ENCODE results near the gene BMP4. TPM values are rescaled to one million over a fixed set of nuclear protein-coding genes. Genes with fewer than 3 reads are reported as not detected.
A peak's percentile ranks its signal among the peaks of the same experiment; 100 is the strongest.
"Not testable (repeated sequence)": the region's sequence is repeated elsewhere in the genome, so short reads cannot be mapped to it uniquely, and the experiment has no call there.

BMP4 gene
- total and polyA plus RNA-seq, 5 donors: 6.4 to 10.8 (median 8.0) TPM

DNA sequence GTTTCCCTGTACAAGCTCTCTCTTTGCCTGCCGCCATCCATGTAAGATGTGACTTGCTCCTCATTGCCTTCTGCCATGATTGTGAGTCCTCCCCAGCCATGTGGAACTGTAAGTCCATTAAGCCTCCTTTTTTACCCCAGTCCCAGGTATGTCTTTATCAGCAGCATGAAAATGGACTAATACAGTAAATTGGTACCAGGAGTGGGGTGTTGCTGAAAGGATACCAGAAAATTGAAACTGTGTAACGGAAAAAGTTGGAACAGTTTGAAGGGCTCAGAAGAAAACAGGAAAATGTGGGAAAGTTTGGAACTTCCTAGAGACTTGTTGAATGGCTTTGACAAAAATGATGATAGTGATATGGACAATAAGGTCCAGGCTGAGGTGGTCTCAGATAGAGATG, 28.3 kb upstream of the BMP4 start:
- H3K27ac ChIP-seq (ENCODE audit: low read length); intact Hi-C loops (cut with DNase I); H3K4me3 ChIP-seq (ENCODE audit: low read length); ATAC-seq; H3K9me3 ChIP-seq (ENCODE audit: control insufficient read depth, low read length); H3K4me1 ChIP-seq (ENCODE audit: control insufficient read depth, insufficient read depth, low read length); H3K27me3 ChIP-seq (ENCODE audit: control insufficient read depth, insufficient read depth); DNase-seq: not testable (repeated sequence)
- 98% methylated on average over 2 of the region's 2 CpGs for WGBS

GRCh38 chr14:53983112-53983511, 26.5 kb upstream of the BMP4 start:
- DNase-seq (no peak), ATAC-seq (no peak)
- H3K9me3 ChIP-seq (ENCODE audit: control insufficient read depth, low read length): peaks cover 4% of the 10 kb centered on the region
- no peak overlapping the region for H3K27ac ChIP-seq (ENCODE audit: low read length)
- no peaks in the 10 kb centered on the region for H3K27me3 ChIP-seq (ENCODE audit: control insufficient read depth, insufficient read depth)
- H3K4me1 ChIP-seq (ENCODE audit: control insufficient read depth, insufficient read depth, low read length): peaks cover 3% of the 10 kb centered on the region
- no peak overlapping the region for H3K4me3 ChIP-seq (ENCODE audit: low read length)
- intact Hi-C loops (cut with DNase I): no loop called here

DNA sequence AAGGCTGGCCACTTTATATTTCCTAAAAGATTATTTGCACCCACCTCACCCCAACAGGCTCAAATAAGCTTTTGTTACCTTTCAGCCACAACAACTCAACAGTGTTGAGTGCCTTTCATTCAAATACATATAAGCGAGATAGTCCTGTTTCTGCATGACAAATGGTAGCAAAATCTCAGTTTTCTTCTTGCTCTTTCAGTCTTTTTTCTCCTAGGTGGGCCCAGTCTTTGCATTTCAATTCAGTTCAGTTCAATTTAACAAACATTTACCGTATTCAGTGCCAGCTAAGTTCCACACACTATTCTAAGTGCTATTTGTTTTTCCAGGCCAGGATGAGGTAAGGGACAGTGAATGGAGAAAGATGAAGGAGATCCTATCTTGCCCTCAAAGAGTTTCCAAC, 25.9 kb upstream of the BMP4 start:
- intact Hi-C loops (cut with DNase I): no loop called here
- 79% methylated on average over 2 of the region's 2 CpGs for WGBS

DNA sequence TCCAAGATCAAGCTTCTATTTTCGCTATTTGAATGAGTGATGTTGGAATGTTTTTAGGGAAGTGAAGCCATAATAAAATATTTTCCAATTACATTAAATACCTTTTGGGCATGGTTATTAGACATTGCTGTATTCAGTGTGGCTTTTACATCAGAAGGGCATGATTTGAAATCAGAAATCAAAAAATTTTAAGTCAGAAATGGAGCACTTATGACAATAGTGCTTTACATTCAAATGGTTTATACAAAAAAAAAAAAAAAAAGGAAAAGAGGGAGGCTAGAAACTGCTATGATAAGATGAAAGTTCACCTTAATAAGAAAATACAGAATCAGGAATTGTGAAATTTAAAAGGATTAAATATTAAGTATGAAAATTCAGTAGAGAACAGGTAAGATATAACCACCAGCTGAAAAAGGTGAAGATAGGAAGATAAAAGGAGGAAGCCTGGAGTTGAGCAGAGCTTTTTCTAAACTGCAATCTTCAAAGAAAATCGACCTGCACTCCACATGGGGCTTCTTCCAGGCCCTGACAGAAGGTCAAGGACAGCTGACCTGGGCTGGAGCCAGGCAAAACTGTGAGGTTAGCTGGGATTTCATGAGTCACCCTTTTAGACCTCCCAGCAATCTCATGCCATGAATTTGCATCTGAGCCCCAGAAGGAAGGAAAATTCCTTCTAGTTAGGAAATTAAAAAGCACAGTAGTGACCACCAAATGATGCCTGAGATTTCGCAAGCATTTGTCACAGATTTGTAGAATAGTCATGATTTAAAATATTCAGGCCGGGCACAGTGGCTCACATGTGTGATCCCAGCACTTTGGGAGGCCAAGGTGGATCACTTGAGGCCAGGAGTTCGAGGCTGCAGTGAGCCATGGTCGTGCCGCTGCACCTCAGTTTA, 23.4 kb upstream of the BMP4 start:
- no peak overlapping the region for H3K27ac ChIP-seq (ENCODE audit: low read length)
- peak; percentile 38 to 43 for ATAC-seq
- intact Hi-C loops (cut with DNase I): no loop called here
- H3K27me3 ChIP-seq (ENCODE audit: control insufficient read depth, insufficient read depth): no peaks in the 10 kb centered on the region
- H3K4me3 ChIP-seq (ENCODE audit: low read length): no peak overlapping the region
- peaks cover 1% of the 10 kb centered on the region for H3K9me3 ChIP-seq (ENCODE audit: control insufficient read depth, low read length)
- DNase-seq: peak in 2 of 3 donors; percentile 46 to 76
- peaks cover 3% of the 10 kb centered on the region for H3K4me1 ChIP-seq (ENCODE audit: control insufficient read depth, insufficient read depth, low read length)
- 81% methylated on average over 7 of the region's 7 CpGs for WGBS

More for the DNA sequence above, 25.9 kb upstream of the BMP4 start:
- DNase-seq: no peak
- ATAC-seq: no peak
- Histone ChIP-seq H3K4me3 (ENCODE audit: low read length) (no peak overlapping the region), H3K4me1 (ENCODE audit: control insufficient read depth, insufficient read depth, low read length) (peaks cover 3% of the 10 kb centered on the region), H3K27me3 (ENCODE audit: control insufficient read depth, insufficient read depth) (no peaks in the 10 kb centered on the region), H3K9me3 (ENCODE audit: control insufficient read depth, low read length) (peaks cover 4% of the 10 kb centered on the region), H3K27ac (ENCODE audit: low read length) (no peak overlapping the region)

DNA sequence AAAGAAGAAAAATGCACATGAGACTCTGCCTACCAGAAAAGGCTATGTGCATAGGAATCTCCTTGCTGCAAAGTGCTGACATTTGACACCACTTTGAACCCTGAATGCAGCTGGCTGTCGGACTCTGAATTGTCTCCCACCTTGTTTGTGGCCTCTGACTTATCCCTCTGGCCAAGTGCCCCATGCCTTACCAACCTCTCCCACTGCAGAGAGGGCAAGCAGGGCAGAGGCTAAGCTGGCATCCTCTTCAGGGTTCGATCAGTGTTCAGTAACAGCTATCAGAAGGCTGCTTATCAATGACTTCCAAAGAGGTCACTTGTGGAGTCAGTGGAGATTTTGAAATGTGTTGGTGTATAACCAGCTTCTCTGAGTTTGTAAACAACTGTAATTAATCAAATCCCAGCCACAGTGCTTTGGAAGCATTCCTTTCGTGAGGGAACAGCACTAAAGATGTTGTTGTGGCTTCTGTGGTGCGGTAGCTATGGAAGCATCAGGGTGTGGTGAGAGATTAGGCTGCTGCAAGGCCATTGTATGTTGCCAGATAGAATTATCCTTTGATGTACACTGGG, 22.6 kb upstream of the BMP4 start:
- DNase-seq: peak in 1 of 3 donors; percentile 42
- peak; percentile 87 to 90 for ATAC-seq
- intact Hi-C loops (cut with DNase I): no loop called here
- 37% methylated on average over 4 of the region's 4 CpGs for WGBS
- Histone ChIP-seq H3K27me3 (ENCODE audit: control insufficient read depth, insufficient read depth) (no peaks in the 10 kb centered on the region), H3K4me3 (ENCODE audit: low read length) (no peak overlapping the region), H3K9me3 (ENCODE audit: control insufficient read depth, low read length) (no peaks in the 10 kb centered on the region), H3K4me1 (ENCODE audit: control insufficient read depth, insufficient read depth, low read length) (peaks cover 3% of the 10 kb centered on the region), H3K27ac (ENCODE audit: low read length) (peak overlapping the region; percentile 56)

DNA sequence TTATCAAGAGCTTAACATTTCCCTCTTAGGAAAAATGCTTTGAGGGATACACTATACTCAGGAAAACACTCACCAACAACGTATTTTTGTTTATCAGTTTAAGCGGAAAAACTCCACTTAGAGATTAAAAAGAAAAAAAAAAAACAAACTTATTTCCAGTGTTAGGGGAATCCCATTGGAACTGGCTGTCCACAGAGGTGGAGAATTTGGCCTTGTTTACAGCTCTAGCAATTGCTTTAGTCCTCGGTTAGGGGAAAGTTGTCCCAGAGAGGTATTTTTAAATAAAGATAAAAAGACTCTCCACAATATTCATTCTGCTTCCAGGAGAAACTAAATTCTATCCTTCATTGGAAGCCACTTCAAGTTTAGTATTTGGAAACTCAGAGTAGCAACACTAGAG, 21.6 kb upstream of the BMP4 start:
- Histone ChIP-seq H3K27me3 (ENCODE audit: control insufficient read depth, insufficient read depth) (no peaks in the 10 kb centered on the region), H3K9me3 (ENCODE audit: control insufficient read depth, low read length) (no peaks in the 10 kb centered on the region), H3K4me3 (ENCODE audit: low read length) (no peak overlapping the region), H3K4me1 (ENCODE audit: control insufficient read depth, insufficient read depth, low read length) (peaks cover 3% of the 10 kb centered on the region), H3K27ac (ENCODE audit: low read length) (no peak overlapping the region)
- intact Hi-C loops (cut with DNase I): no loop called here
- 20% methylated on average over 3 of the region's 3 CpGs for WGBS
- no peak for DNase-seq
- ATAC-seq: peak in 1 of 2 donors; percentile 36

- 78% methylated on average over 5 of the region's 5 CpGs for WGBS
- Histone ChIP-seq H3K4me3 (ENCODE audit: low read length) (no peak overlapping the region), H3K27ac (ENCODE audit: low read length) (no peak overlapping the region), H3K4me1 (ENCODE audit: control insufficient read depth, insufficient read depth, low read length) (peaks cover 3% of the 10 kb centered on the region), H3K9me3 (ENCODE audit: control insufficient read depth, low read length) (no peaks in the 10 kb centered on the region), H3K27me3 (ENCODE audit: control insufficient read depth, insufficient read depth) (no peaks in the 10 kb centered on the region)
- intact Hi-C loops (cut with DNase I): no loop called here
- DNase-seq: no peak
- ATAC-seq: no peak
Observed at GRCh38 chr14:53975444-53975843, 18.8 kb upstream of the BMP4 start.

GRCh38 chr14:53971521-53971920, 14.9 kb upstream of the BMP4 start:
- no peak for DNase-seq
- no peaks in the 10 kb centered on the region for H3K9me3 ChIP-seq (ENCODE audit: control insufficient read depth, low read length)
- H3K27ac ChIP-seq (ENCODE audit: low read length): no peak overlapping the region
- H3K27me3 ChIP-seq (ENCODE audit: control insufficient read depth, insufficient read depth): no peaks in the 10 kb centered on the region
- no peak for ATAC-seq
- 85% methylated on average over 4 of the region's 4 CpGs for WGBS
- intact Hi-C loops (cut with DNase I): no loop called here
- H3K4me3 ChIP-seq (ENCODE audit: low read length): no peak overlapping the region
- H3K4me1 ChIP-seq (ENCODE audit: control insufficient read depth, insufficient read depth, low read length): no peaks in the 10 kb centered on the region

DNA sequence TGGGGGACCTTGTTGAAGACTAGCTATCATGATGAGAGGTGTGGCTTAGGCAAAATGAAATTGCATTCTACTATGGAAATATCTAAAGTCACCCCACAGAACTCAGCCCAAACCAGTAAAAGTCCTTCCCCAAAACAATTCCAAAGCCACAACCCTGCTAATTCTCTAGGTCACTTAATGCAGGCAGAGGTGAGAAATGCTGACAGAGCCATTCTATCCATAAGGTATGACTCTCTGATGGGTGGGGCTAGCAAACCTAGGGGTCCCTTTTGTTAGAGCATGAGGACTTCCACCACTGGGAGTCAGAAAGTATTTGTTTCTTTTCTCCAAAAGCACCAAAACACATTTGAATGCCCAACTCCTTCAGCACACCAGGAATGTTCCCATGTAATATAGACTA, 12.7 kb upstream of the BMP4 start:
- Histone ChIP-seq H3K4me1 (ENCODE audit: control insufficient read depth, insufficient read depth, low read length) (no peaks in the 10 kb centered on the region), H3K27ac (ENCODE audit: low read length) (no peak overlapping the region), H3K27me3 (ENCODE audit: control insufficient read depth, insufficient read depth) (no peaks in the 10 kb centered on the region), H3K4me3 (ENCODE audit: low read length) (no peak overlapping the region), H3K9me3 (ENCODE audit: control insufficient read depth, low read length) (no peaks in the 10 kb centered on the region)
- ATAC-seq (no peak), DNase-seq (no peak)
- intact Hi-C loops (cut with DNase I): no loop called here

DNA sequence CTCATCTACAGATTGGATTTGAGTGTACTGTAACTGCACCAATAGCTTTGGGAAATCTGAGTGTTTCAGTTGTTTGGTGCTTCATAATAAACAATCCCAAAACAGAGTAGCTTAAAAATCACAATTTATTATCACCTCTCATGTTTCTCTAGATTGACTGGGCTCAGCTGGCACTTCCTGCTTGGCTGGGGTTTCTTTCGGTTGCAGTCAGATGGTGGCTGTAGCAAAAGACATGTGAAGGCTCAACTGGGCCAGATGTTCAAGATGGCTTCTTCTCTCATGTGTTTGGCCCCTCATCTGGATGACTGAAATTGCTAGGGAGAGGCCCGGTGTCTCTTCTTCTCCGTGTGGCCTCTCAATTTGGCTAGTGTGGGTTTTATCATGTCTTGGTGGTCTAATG, 12.1 kb upstream of the BMP4 start:
- no peaks in the 10 kb centered on the region for H3K9me3 ChIP-seq (ENCODE audit: control insufficient read depth, low read length)
- ATAC-seq (no peak), DNase-seq (no peak)
- no peaks in the 10 kb centered on the region for H3K4me1 ChIP-seq (ENCODE audit: control insufficient read depth, insufficient read depth, low read length)
- WGBS: 91% methylated on average over 3 of the region's 3 CpGs
- no peaks in the 10 kb centered on the region for H3K27me3 ChIP-seq (ENCODE audit: control insufficient read depth, insufficient read depth)
- no peak overlapping the region for H3K4me3 ChIP-seq (ENCODE audit: low read length)
- no peak overlapping the region for H3K27ac ChIP-seq (ENCODE audit: low read length)
- intact Hi-C loops (cut with DNase I): no loop called here

DNA sequence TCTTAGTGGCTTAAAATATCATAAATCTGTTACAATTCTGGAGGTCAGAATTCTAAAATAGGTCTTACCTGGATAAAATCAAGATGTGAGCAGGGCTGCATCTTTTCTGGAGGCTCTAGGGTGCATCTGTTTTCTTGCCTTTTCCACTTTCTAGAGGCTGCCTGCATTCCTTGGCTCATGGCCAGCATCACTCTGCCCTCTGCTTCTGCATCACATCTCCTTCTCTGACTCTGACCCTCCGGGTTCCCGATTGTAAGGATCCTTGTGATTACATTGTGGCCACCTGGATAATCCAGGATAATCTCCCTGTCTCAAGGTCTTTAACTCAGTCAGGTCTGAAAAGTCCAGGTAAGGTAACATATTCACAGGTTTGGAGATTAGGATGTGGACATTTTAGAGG, 11.0 kb upstream of the BMP4 start:
- intact Hi-C loops (cut with DNase I): no loop called here
- 47% methylated on average over 2 of the region's 2 CpGs for WGBS

More for the DNA sequence above, 11.0 kb upstream of the BMP4 start:
- H3K9me3 ChIP-seq (ENCODE audit: control insufficient read depth, low read length): no peaks in the 10 kb centered on the region
- no peak overlapping the region for H3K27ac ChIP-seq (ENCODE audit: low read length)
- ATAC-seq (no peak), DNase-seq (peak in 1 of 3 donors; percentile 50)
- no peaks in the 10 kb centered on the region for H3K27me3 ChIP-seq (ENCODE audit: control insufficient read depth, insufficient read depth)
- no peak overlapping the region for H3K4me3 ChIP-seq (ENCODE audit: low read length)
- H3K4me1 ChIP-seq (ENCODE audit: control insufficient read depth, insufficient read depth, low read length): peaks cover 2% of the 10 kb centered on the region
